Suprapubic skin (tissue), 4 donors: ENCODE data around the gene CYB561D1.

Source experiments
- CTCF ChIP-seq, 2 donors: fragments of 200-600 bp in 1 of 2; fragments of 450-650 bp in 1 of 2; sonication (generic) in 1 of 2; IDR thresholded peaks; one replicate each; pipeline ENCODE4 v1.5.1; 2016 to 2019; ENCODE audit warnings: antibody characterized with exemption in 2 of 2, mild to moderate bottlenecking in 1 of 2, moderate library complexity in 1 of 2
- EP300 ChIP-seq: sonication (generic); formaldehyde crosslinking; IDR thresholded peaks from one replicate; pipeline ENCODE4 v1.6.1; 2017; ENCODE audit warnings: antibody characterized with exemption
- POLR2A ChIP-seq, 2 donors: fragments of 450-650 bp; IDR thresholded peaks; one replicate each; pipeline ENCODE4 v1.6.1; 2017; ENCODE audit warnings: antibody characterized with exemption in 2 of 2, mild to moderate bottlenecking in 2 of 2, moderate library complexity in 2 of 2
- POLR2AphosphoS5 ChIP-seq, 3 donors: sonication (generic); formaldehyde crosslinking; IDR thresholded peaks; one replicate each; pipeline ENCODE4 v1.6.1; 2017; ENCODE audit warnings: antibody characterized with exemption in 3 of 3

GRCh38 chr1:109543988-109544735 lies 50.3 kb downstream of the CYB561D1 start:
- TF ChIP-seq POLR2A (IDR thresholded peaks at IDR 0.05) (no peak), CTCF (IDR thresholded peaks at IDR 0.05) (no peak), EP300 (no peak), POLR2AphosphoS5 (IDR thresholded peaks at IDR 0.05) (no peak)
